C1 segment of cervical spinal cord (tissue), 14 donors: ENCODE measurements around the gene CENPT.

Experiments
- DNase-seq, 14 donors: peaks; one replicate each; lab custom pipeline; 2025; lab: John Stamatoyannopoulos, UW

The CENPT gene

DNA sequence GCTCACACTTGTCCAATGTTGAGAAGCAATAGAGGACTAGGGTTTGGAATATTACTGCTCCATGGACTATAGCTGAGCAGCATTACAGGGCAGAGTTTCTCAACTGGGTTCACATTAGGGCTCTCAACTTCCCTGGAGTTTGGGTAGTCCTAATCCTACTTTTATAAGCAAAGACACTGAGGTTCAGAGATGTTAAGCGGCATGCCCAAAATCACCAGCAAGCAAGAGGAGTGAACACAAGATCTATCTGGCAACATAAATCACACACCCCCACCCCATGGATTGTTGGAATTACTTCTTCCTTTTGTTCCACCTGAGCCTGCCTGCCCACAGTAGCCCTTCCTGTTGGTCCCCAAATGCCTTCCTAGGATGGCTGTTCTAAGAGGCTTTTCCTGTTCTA is 35.6 kb downstream of the CENPT start:
- DNase-seq = no peak

DNA sequence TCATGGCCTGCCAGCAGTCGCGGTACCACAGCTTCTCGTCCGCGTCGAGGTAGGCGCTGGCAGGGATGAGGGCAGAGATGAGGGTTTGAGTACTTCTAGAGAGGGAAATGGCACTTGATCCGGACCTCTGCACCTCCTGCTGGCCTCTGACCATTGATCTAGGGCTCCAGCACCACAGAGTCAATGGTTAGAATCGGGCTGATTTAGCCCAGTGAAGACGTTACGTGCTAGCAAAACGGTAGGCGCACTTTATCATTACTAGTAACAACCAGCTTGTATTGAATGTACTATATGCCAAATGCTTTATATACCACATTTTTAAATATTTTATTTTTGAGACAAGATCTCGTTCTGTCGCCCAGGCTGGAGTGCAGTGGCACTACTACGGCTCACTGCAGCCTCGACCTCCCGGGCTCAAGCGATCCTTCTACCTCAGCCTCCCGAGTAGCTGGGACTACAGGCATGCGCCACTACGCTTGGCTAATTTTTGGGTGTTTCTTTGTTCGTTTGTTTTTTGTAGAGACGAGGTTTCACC is 40.3 kb downstream of the CENPT start:
- DNase-seq = no peak

DNA sequence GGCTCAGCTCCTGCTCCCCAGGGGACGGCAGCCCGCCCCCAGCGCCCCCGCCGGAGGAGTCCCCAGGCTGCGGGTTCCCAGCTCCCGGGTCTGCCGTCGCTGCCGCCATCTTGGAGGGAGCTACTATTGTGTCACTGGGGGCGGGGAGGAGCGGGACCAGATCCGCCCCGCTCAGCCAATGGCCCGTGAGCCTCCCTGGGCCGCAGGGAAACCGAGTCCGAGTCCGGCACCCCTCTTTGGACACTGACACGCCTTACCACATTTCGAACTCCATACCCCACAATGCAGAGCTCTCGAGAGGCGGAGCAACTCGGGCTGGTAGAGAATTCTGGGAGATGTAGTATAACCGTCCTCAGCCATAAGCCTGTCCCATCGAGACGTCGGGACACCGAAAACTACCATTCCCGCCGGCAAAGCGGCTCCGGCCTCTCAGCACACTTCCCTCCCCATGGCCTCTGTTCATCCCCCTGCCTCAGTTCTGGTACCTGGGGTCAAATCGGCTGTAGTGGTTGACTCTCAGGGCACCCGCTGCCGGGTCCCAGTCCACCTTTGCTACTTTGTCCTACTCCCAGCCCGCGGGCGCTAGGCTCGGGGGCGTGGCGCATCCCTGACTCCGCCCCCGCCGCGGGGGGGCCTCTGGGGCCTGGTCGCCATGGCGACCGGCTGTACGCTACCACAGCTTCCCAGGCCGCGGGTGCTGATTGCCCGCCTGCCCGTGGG is 40.9 kb downstream of the CENPT start, which contains the start of the genes RANBP10 and TSNAXIP1:
Gene RANBP10, minus strand, starts transcription at position 133 of the 720 bp plus-strand sequence. Its CDS starts 24 bp downstream, at position 109.
Gene TSNAXIP1, plus strand, starts transcription at position 462 of the 720 bp plus-strand sequence. CDS start 261 bp downstream, outside the sequence.
- peak; percentile 74 to 100 (median 96) for DNase-seq

DNA sequence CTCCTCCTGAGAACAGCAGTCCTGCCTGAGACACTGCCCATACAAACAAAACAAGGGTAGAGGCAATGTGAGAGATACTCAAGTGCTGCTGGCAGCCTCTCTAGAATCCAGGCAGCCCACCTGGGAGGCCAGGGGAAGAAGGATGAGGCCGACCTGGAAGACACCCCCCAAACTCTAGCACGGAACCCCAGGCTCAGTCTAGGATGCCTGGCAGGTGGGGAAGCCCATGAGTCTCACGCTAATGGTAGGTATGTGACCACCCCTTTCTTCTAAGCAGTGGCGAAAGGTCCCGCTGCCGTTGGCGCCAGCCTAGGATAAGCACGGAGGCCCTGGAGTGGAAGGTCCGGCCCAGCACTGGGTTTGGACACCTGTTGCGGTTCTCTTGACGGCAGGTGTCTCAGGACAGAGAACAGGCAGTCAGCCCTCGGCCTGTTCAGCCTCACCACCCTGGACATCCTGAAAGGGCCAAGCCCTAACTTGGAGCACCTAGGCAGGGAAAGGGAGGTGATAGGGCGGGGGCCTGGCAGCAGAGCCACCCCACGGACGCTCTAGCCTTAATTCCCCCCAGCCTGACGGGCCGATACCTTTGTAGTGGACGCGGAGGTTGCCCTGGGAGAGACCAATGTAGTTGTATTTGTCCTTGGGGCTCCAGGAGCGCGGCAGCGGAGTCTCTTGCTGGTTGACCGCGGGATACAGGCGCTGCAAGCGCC is 41.6 kb downstream of the CENPT start:
- DNase-seq = peak in 3 of 14 donors; percentile 25 to 46 (median 41)

DNA sequence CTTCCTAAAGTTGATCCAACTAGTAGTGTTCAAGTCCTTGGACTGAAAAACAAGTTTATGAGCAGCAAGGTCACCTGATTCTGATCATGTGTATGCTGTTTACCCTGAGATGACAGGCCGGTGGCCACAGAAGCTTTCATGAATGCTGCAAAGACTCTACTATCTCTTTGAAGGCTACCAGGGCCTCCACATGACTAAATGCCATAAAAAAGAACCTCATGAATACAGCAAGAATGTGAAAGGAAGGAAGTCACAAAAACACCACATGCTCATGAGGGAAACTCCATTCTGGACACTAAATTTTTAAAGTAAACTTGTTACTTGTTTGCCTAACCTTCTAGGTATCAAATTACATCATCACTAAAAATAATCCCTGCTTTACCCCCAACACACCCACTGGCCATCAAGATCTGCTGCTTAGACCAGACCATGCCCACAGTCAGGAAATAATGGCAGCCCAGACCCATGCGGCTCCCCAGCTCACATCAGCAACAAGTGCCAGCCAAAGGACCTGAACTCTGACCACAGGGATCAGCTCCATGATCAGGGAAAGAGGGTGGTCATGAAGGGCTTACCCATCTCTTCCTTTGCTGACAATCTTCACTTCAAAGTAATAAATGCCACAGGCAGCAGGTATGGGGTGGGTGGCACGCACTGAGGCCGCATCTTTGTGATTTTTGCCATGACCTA is 42.5 kb downstream of the CENPT start:
- no peak for DNase-seq

DNA sequence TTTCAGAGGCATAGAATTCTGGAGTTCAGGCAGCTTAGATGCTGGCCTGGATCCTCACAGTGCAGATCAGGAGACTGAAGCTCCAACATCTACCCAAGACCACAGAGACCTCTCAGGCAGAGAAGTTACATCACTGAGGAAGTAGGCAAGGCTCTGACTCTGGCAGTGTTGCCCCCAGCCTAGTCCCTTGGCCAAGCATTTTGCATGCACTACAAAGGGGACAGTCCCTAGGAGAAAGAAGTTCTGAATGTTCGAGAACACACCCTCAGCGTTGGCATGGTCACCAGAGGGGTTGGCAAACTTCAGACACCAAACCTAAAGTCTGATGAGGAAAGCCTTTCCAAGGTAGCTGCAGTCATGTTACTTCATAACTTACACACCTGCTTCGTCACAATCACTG is 43.6 kb downstream of the CENPT start:
- no peak for DNase-seq

DNA sequence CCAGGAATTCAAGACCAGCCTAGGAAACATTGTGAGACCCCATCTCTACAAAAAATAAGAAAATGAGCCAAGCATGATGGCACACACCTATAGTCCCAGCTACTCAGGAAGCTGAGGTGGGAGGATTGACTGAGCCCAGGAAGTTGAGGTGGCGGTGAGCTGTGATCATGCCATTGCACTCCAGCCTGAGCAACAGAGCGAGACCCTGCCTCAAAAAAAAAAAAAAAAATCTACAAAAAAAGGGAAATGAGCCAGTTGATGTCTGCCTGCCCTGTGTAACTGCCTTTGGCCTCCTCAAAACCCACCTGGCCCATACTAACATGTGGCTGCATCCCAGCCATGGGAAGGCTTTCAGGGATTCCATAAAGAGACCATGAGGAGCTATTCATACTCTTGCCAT is 45.6 kb downstream of the CENPT start:
- no peak for DNase-seq

DNA sequence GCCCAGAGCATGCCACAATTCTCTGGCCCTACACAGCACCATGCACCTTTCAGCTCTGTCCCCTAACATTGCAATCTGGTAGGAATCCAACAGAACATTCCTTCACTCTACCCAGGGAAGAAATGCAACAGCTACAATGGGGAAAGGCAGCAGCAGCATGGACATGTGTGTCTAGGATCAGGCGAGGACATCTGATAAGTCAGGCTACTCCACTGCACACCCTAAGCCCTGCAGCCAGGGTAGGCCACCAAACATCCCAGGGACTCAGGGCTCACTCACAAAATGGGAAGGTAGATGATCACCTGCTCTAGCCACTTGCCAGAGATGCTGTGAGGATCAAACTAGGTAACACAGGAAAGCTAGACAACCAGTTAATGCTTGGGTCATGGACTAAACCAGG is 46.3 kb downstream of the CENPT start:
- DNase-seq = no peak

DNA sequence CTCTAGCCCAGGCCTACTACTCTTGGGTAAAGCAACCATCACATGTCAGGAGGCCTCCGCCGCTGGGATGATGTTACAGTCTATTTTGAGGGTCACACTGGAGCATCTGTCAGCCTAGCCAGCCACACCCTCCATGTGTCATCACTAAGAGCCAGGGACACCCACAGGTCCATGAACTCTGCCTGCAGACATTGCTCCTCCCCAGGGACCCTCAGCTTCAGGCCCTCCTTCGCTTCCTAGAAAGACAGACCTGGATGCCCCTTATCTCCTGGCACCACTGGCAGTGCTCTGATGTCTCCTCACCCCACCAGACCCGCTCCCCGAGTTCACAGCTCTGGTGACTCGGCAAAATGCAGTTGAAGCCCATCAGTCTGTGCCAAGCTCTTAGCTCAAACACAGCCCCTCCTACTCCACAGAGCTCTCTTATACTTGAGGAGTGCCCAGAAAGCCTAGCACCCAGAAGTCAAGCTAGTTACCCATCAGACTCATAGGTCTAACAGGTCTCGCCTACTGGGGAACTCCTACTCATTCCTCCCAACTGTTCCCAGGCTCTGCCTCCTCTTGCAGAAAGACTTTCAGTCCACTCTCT is 47.1 kb downstream of the CENPT start:
- no peak for DNase-seq

DNA sequence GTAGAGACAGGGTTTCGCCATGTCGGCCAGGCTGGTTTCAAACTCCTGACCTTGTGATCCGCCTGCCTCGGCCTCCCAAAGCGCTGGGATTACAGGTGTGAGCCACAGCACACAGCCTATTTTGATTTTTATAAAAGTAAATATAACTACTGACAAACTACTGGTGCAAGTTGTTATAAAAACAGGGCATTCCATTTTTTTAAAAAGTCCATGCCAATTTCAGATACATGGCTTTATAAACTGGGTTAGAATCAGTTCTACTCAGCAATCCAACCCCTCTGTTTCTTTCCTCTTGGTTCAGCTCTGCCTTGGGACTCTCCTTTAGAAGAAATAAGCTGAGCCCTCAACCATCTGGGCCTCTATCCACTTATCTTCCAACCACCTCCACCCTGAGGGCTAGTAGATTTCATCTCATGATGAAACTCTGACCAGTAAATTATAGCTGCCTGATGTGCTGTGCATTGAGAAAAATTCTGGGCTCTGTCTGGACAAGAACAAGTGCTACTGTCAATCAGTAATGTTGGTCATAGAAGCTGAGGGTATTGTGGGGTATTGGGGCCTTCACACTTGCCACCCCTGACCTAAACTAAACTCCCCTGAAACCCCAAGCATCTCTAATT is 51.3 kb downstream of the CENPT start:
- no peak for DNase-seq

DNA sequence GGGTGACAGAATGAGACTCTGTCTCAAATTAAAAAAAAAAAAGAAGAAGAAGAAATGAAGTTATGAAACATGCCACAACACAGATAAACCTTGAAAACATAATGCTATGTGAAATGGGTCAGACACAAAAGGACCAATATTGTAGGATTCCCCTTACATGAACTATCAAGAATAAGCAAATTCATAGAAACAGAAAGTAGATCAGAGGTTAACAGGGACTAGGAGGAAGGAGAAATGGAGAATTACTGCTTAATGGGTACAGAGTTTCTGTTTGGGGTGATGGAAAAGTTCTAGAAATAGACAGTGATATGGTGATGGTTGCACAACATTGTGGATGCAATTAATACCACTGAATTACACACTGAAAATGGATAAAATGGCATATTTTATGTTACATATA is 57.4 kb downstream of the CENPT start:
- no peak for DNase-seq

DNA sequence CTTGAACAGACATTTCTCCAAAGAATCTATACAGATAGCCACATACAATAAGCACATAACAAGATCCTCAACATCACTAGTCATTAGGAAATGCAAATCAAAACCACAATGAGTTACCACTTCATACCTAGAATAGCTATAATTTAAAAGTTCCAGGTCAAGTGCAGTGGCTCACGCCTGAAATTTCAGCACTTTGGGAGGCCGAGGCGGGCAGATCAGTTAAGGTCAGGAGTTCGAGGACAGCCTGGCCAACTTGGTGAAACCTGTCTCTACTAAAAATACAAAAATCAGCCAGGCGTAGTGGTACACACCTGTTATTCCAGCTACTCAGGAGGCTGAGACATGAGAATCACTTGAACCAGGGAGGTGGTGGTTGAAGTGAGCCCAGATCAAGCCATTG is 61.0 kb downstream of the CENPT start:
- no peak for DNase-seq

DNA sequence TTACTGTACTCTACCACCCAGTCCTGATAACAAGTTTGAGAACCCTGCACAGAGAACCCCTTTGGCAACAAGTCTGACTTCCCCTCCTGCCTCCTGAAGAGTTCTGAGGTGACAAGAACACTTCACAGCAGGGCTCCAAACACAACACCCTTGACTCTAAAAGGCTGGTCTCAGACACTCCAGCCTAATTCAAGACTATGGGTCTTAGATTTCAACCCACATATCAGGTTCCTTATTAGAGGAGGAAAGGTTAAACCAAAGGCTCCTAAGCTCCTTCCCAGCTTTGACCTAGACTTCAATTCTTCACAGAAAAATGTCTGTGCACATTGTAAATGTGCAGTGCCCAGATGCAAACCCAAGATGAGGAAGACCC is 64.2 kb downstream of the CENPT start:
- no peak for DNase-seq

DNA sequence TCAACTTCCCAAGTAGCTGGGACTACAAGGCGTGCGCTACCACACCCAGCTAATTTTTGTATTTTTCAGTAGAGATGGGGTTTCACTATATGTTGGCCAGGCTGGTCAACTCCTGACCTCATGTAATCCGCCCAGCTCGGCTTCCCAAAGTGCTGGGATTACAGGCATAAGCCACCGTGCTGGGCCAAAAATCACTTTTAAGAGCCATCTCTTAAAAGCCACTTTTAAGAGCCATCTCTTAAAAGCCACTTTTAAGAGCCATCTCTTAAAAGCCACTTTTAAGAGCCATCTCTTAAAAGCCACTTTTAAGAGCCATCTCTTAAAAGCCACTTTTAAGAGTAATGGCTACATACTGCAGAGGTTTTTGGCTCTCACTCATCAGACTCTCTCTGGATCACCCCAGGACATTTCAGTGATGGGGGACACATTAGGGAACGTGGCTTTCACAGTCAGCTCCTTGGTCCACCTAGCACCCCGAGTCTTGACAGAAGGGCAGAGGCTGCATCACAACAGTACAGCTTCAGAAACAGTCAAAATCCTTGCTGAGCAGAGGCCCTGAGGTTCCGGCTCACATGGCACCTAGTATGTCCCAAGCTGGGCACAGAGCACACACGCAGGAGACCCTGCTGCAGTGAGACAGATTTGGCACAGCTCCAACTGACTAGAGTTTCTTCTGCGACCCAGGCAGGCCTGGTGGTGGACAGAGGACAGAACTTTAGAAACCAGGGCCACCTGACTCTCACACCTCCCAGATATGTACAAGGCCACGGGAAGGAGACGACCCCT is 64.7 kb downstream of the CENPT start:
- DNase-seq = no peak

DNA sequence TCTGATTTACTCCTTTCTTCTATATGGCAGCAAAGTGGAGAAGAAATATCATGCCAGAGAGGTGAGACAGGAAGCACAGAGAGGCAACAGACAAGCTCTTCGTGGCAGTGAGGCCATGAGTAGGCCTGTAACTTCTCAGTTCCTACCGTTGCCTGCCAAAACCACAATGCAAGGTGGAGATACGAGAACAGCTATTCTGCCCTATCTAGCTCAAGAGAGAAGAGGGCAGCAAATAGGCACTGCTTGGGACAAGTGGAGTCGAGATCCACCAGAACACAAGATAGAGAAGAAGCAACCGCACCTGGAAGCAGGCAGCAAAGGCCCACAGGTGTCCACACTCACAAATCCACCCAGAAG is 66.0 kb downstream of the CENPT start:
- DNase-seq = no peak

DNA sequence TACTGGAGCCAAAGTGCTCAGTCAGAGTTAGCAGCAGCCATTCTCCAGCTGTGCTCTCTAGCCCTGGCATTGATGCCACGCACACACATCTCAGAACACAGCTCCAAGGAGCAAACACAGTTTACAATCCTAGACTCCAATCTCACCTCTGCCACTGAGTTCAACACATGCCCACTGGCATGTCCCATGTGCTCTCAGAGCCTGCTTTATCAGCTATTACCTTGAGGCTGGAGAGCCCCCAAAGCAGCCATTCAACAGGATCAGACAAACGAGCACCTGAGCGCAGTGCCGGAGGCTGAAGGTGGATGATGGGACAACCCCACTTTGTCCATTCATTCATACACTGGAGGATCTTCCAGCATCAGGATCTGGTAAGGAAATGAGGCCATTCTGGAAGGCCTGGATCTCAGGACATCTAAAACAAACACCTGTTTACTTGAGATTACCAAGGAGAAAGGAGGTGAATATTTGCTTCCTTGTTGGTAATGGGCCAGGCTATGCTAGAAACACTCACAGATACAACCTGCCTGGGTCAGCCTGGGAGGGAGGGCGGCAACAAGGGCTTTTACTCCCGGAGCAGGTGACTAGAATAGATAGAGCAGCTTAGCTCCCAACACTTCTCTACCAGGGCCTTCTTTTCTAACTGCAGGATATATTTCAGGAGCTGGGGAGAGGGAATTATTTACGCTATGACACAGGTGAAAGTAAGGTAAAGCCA is 66.5 kb downstream of the CENPT start:
- DNase-seq = no peak

DNA sequence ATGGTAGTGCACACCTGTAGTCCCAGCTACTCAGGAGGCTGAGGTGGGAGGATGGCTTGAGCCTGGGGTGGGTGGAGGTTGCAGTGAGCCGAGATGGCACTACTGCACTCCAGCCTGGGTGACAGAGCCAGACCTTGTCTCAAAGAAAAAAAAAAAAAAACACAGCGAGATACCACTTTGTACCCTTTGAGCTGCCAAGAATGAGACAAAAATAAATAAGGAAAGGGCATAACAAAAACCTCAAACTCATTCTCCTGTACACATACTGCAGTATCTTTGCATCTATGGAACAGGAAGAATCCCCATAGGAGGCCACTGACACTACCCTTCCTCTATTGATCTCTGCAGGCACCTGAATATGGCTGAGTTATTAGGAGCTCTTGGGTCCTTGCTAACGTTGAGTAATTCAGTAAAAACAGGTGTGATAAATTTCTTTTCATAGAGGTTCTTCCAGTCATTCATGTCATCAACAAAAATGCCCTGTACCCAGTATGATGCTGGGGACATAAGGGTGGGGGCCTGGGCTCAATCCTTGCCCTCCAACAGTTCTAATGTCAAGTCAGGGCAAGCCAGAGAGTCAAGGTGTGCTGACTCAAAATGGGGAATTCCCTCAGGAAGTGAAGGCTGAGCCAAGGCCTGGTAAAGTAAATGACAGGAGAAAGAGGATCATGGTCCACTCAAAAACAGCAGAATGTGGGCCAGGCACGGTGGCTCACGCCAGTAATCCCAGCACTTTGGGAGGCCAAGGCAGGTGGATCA is 68.1 kb downstream of the CENPT start:
- DNase-seq = no peak
